DMS153 (cell line): ENCODE measurements around the gene ZNF274.
"Not testable (repeated sequence)": the region's sequence is repeated elsewhere in the genome, so short reads cannot be mapped to it uniquely, and the experiment has no call there.

Experiments used
- DNase-seq: peaks from one replicate; lab custom pipeline; 2025; lab: John Stamatoyannopoulos, UW

Gene ZNF274

GRCh38 chr19:58182989-58183816 lies at the start of gene ZNF274:
Gene ZNF274 (plus strand): TSS chr19:58183061. CDS start chr19:58183966, 905 bp downstream.
- peak; percentile 82 for DNase-seq

DNA sequence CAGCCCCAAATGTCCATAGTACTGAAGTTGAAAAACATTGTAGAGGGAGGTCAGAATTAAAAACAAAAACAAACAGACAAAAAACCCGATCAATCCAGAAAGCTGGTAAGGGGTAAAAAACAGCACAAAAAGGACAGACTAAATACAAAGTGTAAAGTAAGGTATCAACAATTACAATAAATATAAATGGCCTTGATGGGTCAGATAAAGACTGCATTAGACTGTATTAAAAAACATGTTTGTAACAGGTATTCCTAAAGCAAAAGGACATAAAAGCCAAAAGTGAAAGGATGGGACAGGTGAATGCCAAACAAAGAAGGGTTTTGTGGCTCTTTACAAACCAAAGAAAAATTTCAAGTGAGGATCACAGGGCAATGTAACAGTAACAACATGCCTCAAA lies 48.6 kb upstream of the ZNF274 start:
- no peak for DNase-seq

DNA sequence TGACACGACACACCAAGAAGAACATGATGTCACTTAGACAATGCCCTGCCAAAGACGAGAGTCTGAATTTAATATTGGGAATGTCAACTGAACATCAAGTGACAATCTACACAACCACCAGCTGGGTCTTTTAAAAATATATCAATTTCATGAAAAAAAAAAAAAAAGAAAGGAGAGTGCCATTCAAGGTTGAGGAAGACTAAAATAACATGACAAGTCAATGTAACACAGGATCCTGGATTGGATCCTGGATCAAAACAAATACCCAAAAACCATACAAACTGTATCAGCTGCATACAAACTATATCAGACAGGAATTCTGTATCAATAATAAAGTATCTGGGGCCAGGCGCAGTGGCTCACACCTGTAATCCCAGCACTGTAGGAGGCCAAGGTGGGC lies 37.0 kb upstream of the ZNF274 start:
- no peak for DNase-seq

DNA sequence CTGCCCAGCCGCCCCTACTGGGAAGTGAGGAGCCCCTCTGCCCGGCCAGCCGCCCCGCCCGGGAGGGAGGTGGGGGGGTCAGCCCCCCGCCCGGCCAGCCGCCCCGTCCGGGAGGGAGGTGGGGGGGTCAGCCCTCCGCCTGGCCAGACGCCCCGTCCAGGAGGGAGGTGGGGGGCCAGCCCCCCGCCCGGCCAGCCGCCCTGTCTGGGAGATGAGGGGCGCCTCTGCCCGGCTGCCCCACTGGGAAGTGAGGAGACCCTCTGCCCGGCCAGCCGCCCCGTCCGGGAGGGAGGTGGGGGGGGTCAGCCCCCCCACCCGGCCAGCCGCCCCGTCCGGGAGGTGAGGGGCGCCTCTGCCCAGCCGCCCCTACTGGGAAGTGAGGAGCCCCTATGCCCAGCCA lies 35.4 kb upstream of the ZNF274 start:
- DNase-seq, result not testable (repeated sequence)

GRCh38 chr19:58150328-58150921 lies 32.4 kb upstream of the ZNF274 start, which contains the start of gene ZNF329:
Gene ZNF329 (minus strand): TSS chr19:58150789. CDS start chr19:58129503, 21,286 bp downstream.
- DNase-seq, result no peak

DNA sequence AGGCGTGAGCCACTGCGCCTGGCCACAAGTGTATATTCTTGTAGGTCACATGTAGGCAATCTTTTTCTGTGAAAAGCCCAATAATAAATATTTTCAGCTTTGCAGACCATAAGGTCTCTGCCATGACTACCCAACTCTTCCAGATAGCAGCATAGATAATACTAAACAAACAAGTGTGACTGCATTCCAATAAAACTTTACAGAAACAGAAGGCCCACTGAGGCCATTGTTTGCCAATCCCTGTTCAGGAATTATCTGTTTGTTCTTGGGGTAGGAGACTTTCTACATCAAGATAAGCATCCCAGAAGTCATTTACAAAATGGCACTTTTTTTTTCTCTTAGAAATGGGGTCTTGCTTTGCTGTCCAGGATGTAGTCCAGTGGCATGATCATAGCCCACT lies 29.5 kb upstream of the ZNF274 start:
- no peak for DNase-seq

DNA sequence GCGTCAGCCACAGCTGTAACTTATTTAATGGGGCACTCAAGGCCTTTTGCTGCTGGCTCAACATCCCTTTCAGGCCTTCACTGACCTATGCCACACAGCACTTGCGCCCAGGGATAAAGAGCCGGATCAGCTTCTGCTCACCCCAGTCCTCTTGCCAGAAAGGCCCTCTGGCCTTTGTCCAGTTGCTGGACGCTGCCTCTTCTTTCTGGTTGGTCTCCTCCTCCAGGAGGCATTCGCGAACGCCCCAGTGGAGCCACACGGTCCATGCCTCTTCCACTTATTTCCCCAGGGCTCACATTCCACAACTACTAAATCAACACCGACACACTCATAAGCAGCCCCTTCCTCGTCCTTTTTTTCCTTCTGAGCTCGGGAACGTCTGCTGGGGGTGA lies 28.6 kb upstream of the ZNF274 start:
- no peak for DNase-seq

- DNase-seq, result no peak
Measured at GRCh38 chr19:58154679-58155648, 27.9 kb upstream of the ZNF274 start.

GRCh38 chr19:58157045-58157728 lies 25.7 kb upstream of the ZNF274 start:
- no peak for DNase-seq

DNA sequence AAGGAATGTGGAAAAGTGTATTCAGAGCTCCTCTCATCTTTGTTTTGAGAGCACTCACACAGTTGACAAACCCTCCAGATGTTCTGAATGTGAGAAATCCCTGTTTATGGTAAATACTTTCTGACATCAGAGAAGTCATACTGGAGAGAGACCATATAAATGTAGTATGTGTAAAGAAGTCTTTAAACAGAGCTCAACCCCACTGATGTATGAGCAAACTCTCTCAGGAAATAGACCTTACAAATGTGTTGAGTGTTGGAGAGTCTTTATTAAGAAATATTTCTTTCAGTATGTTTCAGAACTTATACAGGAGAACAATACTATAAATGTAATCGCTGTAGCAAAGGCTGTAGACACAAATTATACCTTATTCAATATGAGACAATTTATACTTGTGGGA lies 16.6 kb upstream of the ZNF274 start:
- no peak for DNase-seq

GRCh38 chr19:58166708-58167280 lies 16.1 kb upstream of the ZNF274 start:
- no peak for DNase-seq

- no peak for DNase-seq
Measured at GRCh38 chr19:58170860-58171259, 12.0 kb upstream of the ZNF274 start.

DNA sequence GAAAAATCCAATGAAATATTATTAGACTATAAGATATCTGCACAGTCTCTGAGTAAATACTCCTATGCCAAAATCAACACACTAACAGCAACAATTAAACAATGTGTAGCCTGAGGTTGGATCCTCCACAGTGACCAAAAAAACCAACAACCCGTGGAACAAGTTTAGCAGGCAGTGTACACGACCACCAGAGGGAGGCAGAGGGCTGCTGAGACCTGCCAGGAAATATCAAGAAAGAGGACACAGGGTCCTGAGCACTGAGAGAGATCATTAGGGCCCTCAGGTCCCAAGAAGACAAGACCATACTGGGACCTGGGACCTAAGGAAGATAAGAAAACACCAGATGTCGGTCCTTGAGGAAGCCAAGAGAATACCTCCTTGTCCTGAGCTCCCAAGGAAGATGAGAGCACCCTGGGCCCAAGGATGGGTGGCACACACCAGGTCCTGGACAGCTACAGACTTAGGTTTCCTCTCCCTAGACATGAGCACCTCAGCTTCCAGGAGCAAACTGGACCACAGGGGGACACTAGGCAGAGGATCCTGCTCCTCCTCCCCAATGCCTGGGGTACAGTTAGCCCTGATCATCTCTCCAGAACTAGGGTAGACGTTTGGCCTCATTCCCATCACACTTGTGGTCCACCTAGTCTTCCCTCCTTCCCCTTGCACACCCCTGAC lies 822 bp upstream of the ZNF274 start:
- peak; percentile 2 for DNase-seq

DNA sequence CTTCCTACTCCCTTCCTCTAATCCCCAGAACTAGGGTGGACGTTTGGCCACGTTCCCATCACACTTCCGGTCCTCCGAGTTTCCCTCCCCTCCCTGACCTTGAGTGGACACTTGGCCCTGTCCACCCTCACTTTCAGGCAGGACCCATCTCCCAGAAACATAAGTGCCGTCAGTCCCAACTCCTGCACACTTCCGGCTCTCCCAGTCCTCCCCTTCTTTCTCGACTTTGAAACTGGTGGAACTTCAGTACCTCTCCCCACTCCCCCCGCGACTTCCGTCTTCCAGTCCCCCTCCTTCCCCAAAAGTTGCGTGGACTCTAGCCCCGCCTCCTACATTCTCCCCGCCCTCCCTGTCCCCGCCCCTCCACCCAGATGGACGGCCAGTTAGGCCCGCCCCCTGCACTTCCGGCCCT lies 278 bp upstream of the ZNF274 start:
- no peak for DNase-seq

DNA sequence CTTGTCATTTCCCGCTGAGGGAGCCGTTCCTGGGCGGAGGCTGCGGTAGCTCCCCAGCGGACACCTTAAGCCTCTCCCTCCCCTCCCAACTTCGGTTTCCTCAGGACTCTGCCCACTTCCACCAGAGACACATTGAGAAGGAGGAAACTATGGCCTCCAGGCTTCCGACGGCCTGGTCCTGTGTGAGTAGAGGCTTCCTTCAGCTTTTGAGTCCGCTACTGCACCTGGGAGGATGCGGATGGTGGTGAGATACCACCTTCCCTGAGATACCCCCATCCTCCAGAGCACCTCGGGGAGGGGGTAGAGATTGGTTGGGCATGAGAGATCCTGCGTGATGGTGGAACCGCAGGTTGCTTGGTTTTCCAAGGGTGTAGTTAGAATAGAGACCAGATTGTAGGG lies 955 bp downstream of the ZNF274 start:
- no peak for DNase-seq

GRCh38 chr19:58196901-58197616 lies 14.2 kb downstream of the ZNF274 start:
- DNase-seq, result peak; percentile 10

GRCh38 chr19:58203814-58204475 lies 21.1 kb downstream of the ZNF274 start:
- DNase-seq, result no peak

DNA sequence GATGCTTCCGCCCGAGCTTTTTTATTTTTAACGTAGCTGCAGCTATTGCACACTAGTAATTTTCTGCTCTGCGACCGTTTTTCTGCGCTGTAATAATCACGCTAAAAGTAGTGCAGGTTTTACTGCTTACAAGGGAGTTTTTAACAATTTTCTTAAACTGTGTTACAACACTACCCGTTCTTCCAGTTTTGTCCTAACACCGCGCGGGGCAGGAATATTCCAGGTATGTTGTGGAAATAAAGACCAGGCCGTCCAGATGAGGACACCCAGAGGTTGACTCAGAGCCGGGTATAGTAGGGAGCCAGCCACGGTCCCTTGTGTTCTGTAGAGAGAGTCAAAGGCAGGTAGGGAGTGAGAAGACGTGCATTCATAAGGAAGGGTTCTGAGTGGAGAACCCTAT lies 21.7 kb downstream of the ZNF274 start:
- DNase-seq, result no peak

DNA sequence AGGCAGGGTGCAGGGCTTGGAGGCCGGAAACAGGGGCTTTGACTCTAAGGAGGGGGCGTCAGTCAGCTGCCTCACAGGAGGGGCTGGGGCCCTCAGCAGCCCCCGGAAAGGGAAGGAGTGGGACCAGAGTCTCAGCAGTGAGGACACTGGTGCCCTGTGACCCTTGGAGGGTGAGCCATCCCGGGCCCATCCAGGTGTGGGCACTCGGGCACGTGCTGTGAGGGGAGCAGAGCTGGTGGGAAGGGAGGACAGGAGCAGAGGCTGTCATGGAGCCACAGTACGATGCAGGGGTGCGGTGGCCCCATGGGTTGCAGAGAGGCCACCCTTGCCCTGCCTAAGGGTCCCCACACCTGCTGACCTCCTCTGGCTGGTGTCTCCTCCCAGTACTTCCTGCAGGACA lies 26.7 kb downstream of the ZNF274 start:
- no peak for DNase-seq
